K562 (cell line): ENCODE measurements around the gene FGF1.

Experiments
- BDP1 ChIP-seq: IDR thresholded peaks from 3 replicates; pipeline ENCODE4 v1.6.1; 2011; ENCODE audit not compliant: insufficient read length, insufficient read depth
- CREB1 ChIP-seq, 2 experiments: sonication (generic) in 1 of 2; formaldehyde crosslinking in 1 of 2; IDR thresholded peaks; 2 replicates each; pipeline versions ENCODE4 v1.6.1 to v1.8.0; 2012 to 2022; ENCODE audit warnings: inconsistent platforms in 1 of 2, mild to moderate bottlenecking in 1 of 2, missing genetic modification reagents in 1 of 2, moderate library complexity in 1 of 2
- CREB3 ChIP-seq: fragments of 450-650 bp; conservative IDR thresholded peaks from 2 replicates; pipeline ENCODE4 v1.6.1; 2016; ENCODE audit warnings: missing genetic modification characterization, low read depth, mild to moderate bottlenecking, missing compliant biosample characterization, moderate library complexity
- E2F1 ChIP-seq: sonication (generic); formaldehyde crosslinking; IDR thresholded peaks from 2 replicates; pipeline ENCODE4 v1.8.1; 2023; ENCODE audit warnings: mild to moderate bottlenecking, missing genetic modification reagents, moderate library complexity
- GTF2E2 ChIP-seq: fragments of 200-800 bp; sonication (Bioruptor generic); IDR thresholded peaks from 2 replicates; pipeline ENCODE4 v1.6.1; 2016; ENCODE audit warnings: missing genetic modification characterization, missing compliant biosample characterization
- MAZ ChIP-seq, 2 experiments: fragments of 450-650 bp in 1 of 2; sonication (generic) in 1 of 2; formaldehyde crosslinking; IDR thresholded peaks in 1 of 2; conservative IDR thresholded peaks in 1 of 2; 2 replicates each; pipeline versions ENCODE4 v1.4.0 to v1.5.0; 2020; ENCODE audit warnings: mild to moderate bottlenecking in 1 of 2, missing genetic modification reagents in 1 of 2
- POLR2A ChIP-seq: fragments of 450-650 bp; conservative IDR thresholded peaks from 2 replicates; pipeline ENCODE4 v1.6.1; 2016
- RNF219 ChIP-seq: fragments of 250-450 bp; sonication (Bioruptor Pico); IDR thresholded peaks from 2 replicates; pipeline ENCODE4 v1.5.0; 2022; ENCODE audit warnings: mild to moderate bottlenecking
- SAFB2 ChIP-seq: fragments of 200-400 bp; formaldehyde crosslinking; IDR thresholded peaks from 2 replicates; pipeline ENCODE4 v1.6.1; 2018; ENCODE audit warnings: borderline replicate concordance, low read length, low read depth, moderate library complexity; ENCODE audit not compliant: severe bottlenecking
- TBP ChIP-seq: optimal IDR thresholded peaks from 2 replicates; pipeline ENCODE3; 2011; ENCODE audit warnings: low read depth, low read length, improper control_type of control experiment
- ZNF398 ChIP-seq: fragments of 250-450 bp; sonication (Bioruptor Pico); IDR thresholded peaks from 2 replicates; pipeline ENCODE4 v1.8.0; 2021; ENCODE audit warnings: moderate library complexity, mild to moderate bottlenecking, inconsistent platforms

GRCh38 chr5:142601432-142601831 lies 84.5 kb downstream of the FGF1 start:
- TF ChIP-seq E2F1 (CRISPR knock-in tag), result no peak
- TF ChIP-seq RNF219 (CRISPR knock-in tag), result no peak
- no peak for TF ChIP-seq BDP1
- TF ChIP-seq CREB3 (tag), result no peak
- no peak for TF ChIP-seq GTF2E2 (tag)
- TF ChIP-seq MAZ (CRISPR knock-in tag; conservative IDR thresholded peaks at IDR 0.05 in 1 of 2, IDR thresholded peaks at IDR 0.05 in 1 of 2), result no peak
- TF ChIP-seq TBP, result no peak
- no peak for TF ChIP-seq ZNF398 (CRISPR knock-in tag)
- TF ChIP-seq CREB1 (IDR thresholded peaks at IDR 0.05), result no peak
- TF ChIP-seq CREB1 (CRISPR knock-in tag; IDR thresholded peaks at IDR 0.05), result no peak
- TF ChIP-seq POLR2A, result no peak
- no peak for TF ChIP-seq SAFB2
